Gastrocnemius medialis (tissue), 4 donors: ENCODE data around the gene ZBTB20.

Source experiments
- POLR2A ChIP-seq, 2 donors: fragments of 450-650 bp; IDR thresholded peaks; one replicate each; pipeline ENCODE4 v1.6.1; 2017; ENCODE audit warnings: antibody characterized with exemption in 2 of 2, mild to moderate bottlenecking in 2 of 2, moderate library complexity in 2 of 2
- TF ChIP-seq, protein P1 (sequence below), 5 experiments: fragments of 450-650 bp in 3 of 5; fragments of 200-600 bp in 2 of 5; sonication (generic) in 2 of 5; IDR thresholded peaks in 4 of 5; conservative IDR thresholded peaks in 1 of 5; 1 replicate in 4 of 5; 2 replicates in 1 of 5; pipeline ENCODE4 v1.5.1; 2016 to 2019; ENCODE audit warnings: antibody characterized with exemption in 5 of 5, mild to moderate bottlenecking in 3 of 5, moderate library complexity in 3 of 5

DNA sequence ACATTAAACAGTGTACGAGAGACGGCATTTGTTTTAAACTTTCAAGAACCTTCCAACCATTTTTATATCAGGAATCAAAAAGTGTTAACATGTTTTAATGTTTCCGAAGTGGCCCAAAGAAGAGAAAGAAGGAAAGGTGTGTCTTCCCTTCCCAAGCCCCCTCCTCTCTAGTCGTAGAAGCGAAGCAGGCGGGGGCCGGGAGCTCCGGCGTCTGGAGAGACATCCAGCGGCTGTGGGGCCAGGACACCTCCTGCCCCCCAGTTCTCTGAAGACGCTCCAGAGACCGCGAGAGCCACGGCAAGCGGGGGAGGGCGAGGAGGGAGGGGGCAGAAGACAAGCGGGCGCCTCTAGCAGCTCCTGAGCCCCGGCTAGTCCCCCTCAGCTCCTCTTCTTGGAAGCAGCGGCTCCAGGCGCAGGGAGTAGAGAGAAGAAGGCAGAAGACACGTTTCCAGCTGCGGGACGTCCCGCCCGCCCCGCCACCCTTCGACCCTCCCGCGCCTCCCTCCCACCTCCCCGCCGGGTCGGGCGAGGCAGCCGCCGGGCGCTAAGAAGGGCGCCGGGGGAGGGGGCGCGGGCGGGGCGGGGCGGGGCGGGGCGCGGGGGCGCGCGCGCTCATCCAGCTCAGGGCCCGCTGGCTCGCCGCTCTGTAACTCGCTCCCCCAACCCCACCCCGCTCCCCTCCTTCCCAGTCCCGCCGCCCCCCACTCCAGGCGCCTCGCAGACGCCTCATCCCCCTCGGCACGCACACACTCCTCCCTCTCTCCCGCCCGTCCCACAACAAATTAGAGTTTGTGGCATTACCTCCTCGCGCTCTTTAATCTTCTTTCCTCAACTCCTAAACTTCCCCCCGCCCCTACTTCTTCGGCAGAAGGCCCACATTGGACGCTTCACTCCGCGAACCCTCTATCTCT, at the start of gene ZBTB20:
- TF ChIP-seq, protein P1, sequence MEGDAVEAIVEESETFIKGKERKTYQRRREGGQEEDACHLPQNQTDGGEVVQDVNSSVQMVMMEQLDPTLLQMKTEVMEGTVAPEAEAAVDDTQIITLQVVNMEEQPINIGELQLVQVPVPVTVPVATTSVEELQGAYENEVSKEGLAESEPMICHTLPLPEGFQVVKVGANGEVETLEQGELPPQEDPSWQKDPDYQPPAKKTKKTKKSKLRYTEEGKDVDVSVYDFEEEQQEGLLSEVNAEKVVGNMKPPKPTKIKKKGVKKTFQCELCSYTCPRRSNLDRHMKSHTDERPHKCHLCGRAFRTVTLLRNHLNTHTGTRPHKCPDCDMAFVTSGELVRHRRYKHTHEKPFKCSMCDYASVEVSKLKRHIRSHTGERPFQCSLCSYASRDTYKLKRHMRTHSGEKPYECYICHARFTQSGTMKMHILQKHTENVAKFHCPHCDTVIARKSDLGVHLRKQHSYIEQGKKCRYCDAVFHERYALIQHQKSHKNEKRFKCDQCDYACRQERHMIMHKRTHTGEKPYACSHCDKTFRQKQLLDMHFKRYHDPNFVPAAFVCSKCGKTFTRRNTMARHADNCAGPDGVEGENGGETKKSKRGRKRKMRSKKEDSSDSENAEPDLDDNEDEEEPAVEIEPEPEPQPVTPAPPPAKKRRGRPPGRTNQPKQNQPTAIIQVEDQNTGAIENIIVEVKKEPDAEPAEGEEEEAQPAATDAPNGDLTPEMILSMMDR (IDR thresholded peaks at IDR 0.05 in 4 of 5, conservative IDR thresholded peaks at IDR 0.05 in 1 of 5): no peak
- peak; percentile 59 to 86 for TF ChIP-seq POLR2A (IDR thresholded peaks at IDR 0.05)
